WTC11 (cell line): ENCODE data around the gene TMEM108. TPM values are rescaled to one million over a fixed set of nuclear protein-coding genes. Genes with fewer than 3 reads are reported as not detected.
"Not testable (repeated sequence)": the region's sequence is repeated elsewhere in the genome, so short reads cannot be mapped to it uniquely, and the experiment has no call there.

Experiments used
- ATAC-seq: fragments of 200-7000 bp; cut with Tn5 transposase; 2 replicates; pipeline ENCODE4 v1.10.0; 2021; ENCODE audit warnings: mild to moderate bottlenecking, moderate library complexity
- CTCF ChIA-PET: fragments of 300-600 bp; sonication (Branson Sonifier 250); formaldehyde crosslinking; loops from one replicate; lab custom pipeline; 2021; ENCODE audit warnings: antibody characterized with exemption; lab: Charles Lee
- POLR2A ChIA-PET: fragments of 350-600 bp; sonication (Branson Sonifier 250); formaldehyde crosslinking; loops from one replicate; lab custom pipeline; 2021; ENCODE audit warnings: antibody characterized with exemption; lab: Charles Lee
- DNase-seq: peaks from one replicate; pipeline ENCODE4 v3.0.0; 2021; ENCODE audit warnings: low spot score
- H3K27ac Mint-ChIP-seq: 2 replicates; pipeline ENCODE4 v1.8.0; 2021; ENCODE audit warnings: mixed read lengths
- H3K27me3 Mint-ChIP-seq: 2 replicates; pipeline ENCODE4 v1.8.0; 2021; ENCODE audit warnings: low read depth, mild to moderate bottlenecking, moderate library complexity, mixed read lengths
- H3K36me3 Mint-ChIP-seq: 2 replicates; pipeline ENCODE4 v1.8.0; 2021; ENCODE audit warnings: mixed read lengths
- H3K4me1 Mint-ChIP-seq: 2 replicates; pipeline ENCODE4 v1.8.0; 2022; ENCODE audit warnings: mixed read lengths
- H3K4me3 Mint-ChIP-seq: 2 replicates; pipeline ENCODE4 v1.8.0; 2021; ENCODE audit warnings: mild to moderate bottlenecking, moderate library complexity, mixed read lengths
- H3K9me3 Mint-ChIP-seq: 2 replicates; pipeline ENCODE4 v1.8.0; 2021; ENCODE audit warnings: mixed read lengths
- AR ChIP-seq: fragments of 250-450 bp; sonication (Bioruptor Pico); IDR thresholded peaks from 2 replicates; pipeline ENCODE4 v1.9.0; 2021; ENCODE audit warnings: mild to moderate bottlenecking
- ATF2 ChIP-seq: sonication (generic); formaldehyde crosslinking; IDR thresholded peaks from 2 replicates; pipeline ENCODE4 v1.8.1; 2022; ENCODE audit warnings: low read depth, missing genetic modification reagents, borderline replicate concordance
- CREB1 ChIP-seq: sonication (generic); formaldehyde crosslinking; IDR thresholded peaks from 2 replicates; pipeline ENCODE4 v1.8.0; 2023; ENCODE audit warnings: mild to moderate bottlenecking, missing genetic modification reagents
- FOXP1 ChIP-seq: sonication (generic); formaldehyde crosslinking; IDR thresholded peaks from 2 replicates; pipeline ENCODE4 v1.8.0; 2022; ENCODE audit warnings: missing genetic modification reagents, mild to moderate bottlenecking, moderate library complexity, borderline replicate concordance
- PREB ChIP-seq: sonication (generic); formaldehyde crosslinking; IDR thresholded peaks from 2 replicates; pipeline ENCODE4 v1.8.1; 2022; ENCODE audit warnings: mild to moderate bottlenecking, missing genetic modification reagents, moderate library complexity, borderline replicate concordance
- RELA ChIP-seq: sonication (generic); formaldehyde crosslinking; IDR thresholded peaks from 2 replicates; pipeline ENCODE4 v1.8.1; 2022; ENCODE audit warnings: missing genetic modification reagents, mild to moderate bottlenecking, borderline replicate concordance
- SP1 ChIP-seq: sonication (generic); formaldehyde crosslinking; conservative IDR thresholded peaks from 2 replicates; pipeline ENCODE4 v1.8.1; 2022; ENCODE audit warnings: missing genetic modification reagents
- TEAD4 ChIP-seq: sonication (generic); formaldehyde crosslinking; IDR thresholded peaks from 2 replicates; pipeline ENCODE4 v1.8.0; 2022; ENCODE audit warnings: mild to moderate bottlenecking, missing genetic modification reagents
- ZBTB21 ChIP-seq: sonication (generic); formaldehyde crosslinking; IDR thresholded peaks from 2 replicates; pipeline ENCODE4 v1.8.1; 2023; ENCODE audit warnings: mild to moderate bottlenecking, missing genetic modification reagents, borderline replicate concordance
- ZBTB43 ChIP-seq: sonication (generic); formaldehyde crosslinking; IDR thresholded peaks from 2 replicates; pipeline ENCODE4 v1.8.1; 2023; ENCODE audit warnings: mild to moderate bottlenecking, missing genetic modification reagents
- ZNF219 ChIP-seq: sonication (generic); formaldehyde crosslinking; IDR thresholded peaks from 2 replicates; pipeline ENCODE4 v1.8.0; 2023; ENCODE audit warnings: missing genetic modification reagents, mild to moderate bottlenecking, borderline replicate concordance
- ZNF423 ChIP-seq: fragments of 250-450 bp; sonication (Bioruptor Pico); IDR thresholded peaks from 2 replicates; pipeline ENCODE4 v2.1.2; 2022; ENCODE audit warnings: mild to moderate bottlenecking, moderate library complexity
- total RNA-seq: library from RNA; stranded (reverse); gene quantifications from 3 replicates; pipeline ENCODE4 v1.2.3, GENCODE V29; 2021
- TF ChIP-seq, protein P1 (sequence below): fragments of 250-450 bp; sonication (Bioruptor Pico); conservative IDR thresholded peaks from 2 replicates; pipeline ENCODE4 v1.9.0; 2021; ENCODE audit warnings: mild to moderate bottlenecking

TMEM108 gene
- total RNA-seq, 1 experiment from 2014 or later = 14.7 TPM

- no peak overlapping the region for H3K27ac Mint-ChIP-seq
- peaks cover 4% of the 10 kb centered on the region for H3K9me3 Mint-ChIP-seq
- no peaks in the 10 kb centered on the region for H3K27me3 Mint-ChIP-seq
- ATAC-seq (no peak), DNase-seq (no peak)
- H3K4me3 Mint-ChIP-seq = no peak overlapping the region
- ChIA-PET POLR2A (no interaction called here), CTCF (no interaction called here)
- H3K4me1 Mint-ChIP-seq = no peaks in the 10 kb centered on the region
- TF ChIP-seq CREB1 (no peak), FOXP1 (CRISPR knock-in tag) (no peak), SP1 (CRISPR knock-in tag) (no peak), TEAD4 (CRISPR knock-in tag) (no peak), ATF2 (CRISPR knock-in tag) (no peak), ZBTB21 (CRISPR knock-in tag) (no peak), AR (CRISPR knock-in tag) (no peak), ZNF423 (no peak), RELA (CRISPR knock-in tag) (no peak), ZNF219 (CRISPR knock-in tag) (no peak), ZBTB43 (CRISPR knock-in tag) (no peak), PREB (CRISPR knock-in tag) (no peak)
- TF ChIP-seq, protein P1, sequence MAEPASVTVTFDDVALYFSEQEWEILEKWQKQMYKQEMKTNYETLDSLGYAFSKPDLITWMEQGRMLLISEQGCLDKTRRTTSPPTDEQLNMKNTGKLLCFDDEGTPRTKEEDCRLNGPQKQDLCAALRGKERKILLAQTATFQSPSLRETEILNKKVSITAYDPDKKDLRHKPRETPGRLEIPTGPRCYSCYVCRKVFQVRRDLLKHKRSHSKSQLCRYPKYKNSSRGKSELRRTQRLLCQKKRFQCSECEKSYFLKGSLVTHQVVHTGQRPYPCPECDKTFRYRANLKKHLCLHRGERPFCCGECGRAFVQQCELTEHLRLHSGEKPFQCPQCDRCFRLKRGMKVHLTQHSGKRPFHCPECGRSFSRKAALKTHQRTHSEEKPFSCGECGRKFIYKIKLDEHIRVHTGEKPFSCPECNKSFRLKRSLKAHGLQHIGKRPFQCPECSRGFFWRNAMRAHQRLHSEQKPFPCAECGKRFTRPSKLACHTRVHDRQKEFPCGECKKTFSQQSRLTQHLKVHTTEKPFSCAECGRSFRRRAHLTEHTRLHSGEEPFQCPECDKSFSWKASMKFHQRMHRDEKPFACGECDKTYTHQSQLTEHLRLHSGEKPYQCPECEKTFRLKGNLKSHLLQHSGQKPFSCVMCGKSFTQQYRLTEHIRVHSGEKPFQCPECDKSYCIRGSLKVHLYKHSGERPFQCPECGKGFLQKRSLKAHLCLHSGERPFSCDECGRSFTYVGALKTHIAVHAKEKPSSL = no peak
- no peaks in the 10 kb centered on the region for H3K36me3 Mint-ChIP-seq
These were observed 40.6 kb upstream of the TMEM108 start for GRCh38 chr3:132997404-132998185.

DNA sequence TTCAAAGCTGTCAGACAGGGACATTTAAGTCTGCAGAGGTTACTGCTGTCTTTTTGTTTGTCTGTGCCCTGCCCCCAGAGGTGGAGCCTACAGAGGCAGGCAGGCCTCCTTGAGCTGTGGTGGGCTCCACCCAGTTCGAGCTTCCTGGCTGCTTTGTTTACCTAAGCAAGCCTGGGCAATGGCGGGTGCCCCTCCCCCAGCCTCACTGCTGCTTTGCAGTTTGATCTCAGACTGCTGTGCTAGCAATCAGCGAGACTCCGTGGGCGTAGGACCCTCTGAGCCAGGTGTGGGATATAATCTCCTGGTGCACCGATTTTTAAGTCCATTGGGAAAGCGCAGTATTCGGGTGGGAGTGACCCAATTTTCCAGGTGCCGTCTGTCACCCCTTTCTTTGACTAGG lies 33.2 kb upstream of the TMEM108 start:
- H3K27ac Mint-ChIP-seq, DNase-seq, CTCF ChIA-PET, H3K4me1 Mint-ChIP-seq, H3K4me3 Mint-ChIP-seq, POLR2A ChIA-PET, H3K27me3 Mint-ChIP-seq, ATAC-seq: not testable (repeated sequence)
- peaks cover 30% of the 10 kb centered on the region for H3K36me3 Mint-ChIP-seq
- H3K9me3 Mint-ChIP-seq = peaks cover 48% of the 10 kb centered on the region
